Esophagus squamous epithelium (tissue), 5 donors: ENCODE data around the gene BCAT1. TPM values are rescaled to one million over a fixed set of nuclear protein-coding genes. Genes with fewer than 3 reads are reported as not detected.

Experiments used
- DNase-seq: peaks from one replicate; lab custom pipeline; 2025; lab: John Stamatoyannopoulos, UW
- H3K27ac ChIP-seq, 4 donors: fragments of 200-600 bp; sonication (generic); one replicate each; pipeline ENCODE4 v1.5.1; 2016 to 2019; ENCODE audit warnings: mild to moderate bottlenecking in 1 of 4
- H3K27me3 ChIP-seq, 4 donors: fragments of 200-600 bp; sonication (generic); 1 replicate in 3 of 4; 2 replicates in 1 of 4; pipeline versions ENCODE4 v1.5.1 to v1.6.0; 2017 to 2021; ENCODE audit warnings: antibody characterized with exemption in 1 of 4
- H3K36me3 ChIP-seq, 3 donors: fragments of 200-600 bp; sonication (generic); one replicate each; pipeline ENCODE4 v1.5.1; 2016 to 2019
- H3K4me1 ChIP-seq, 3 donors: fragments of 200-600 bp; sonication (generic); one replicate each; pipeline ENCODE4 v1.5.1; 2017 to 2019
- H3K4me3 ChIP-seq, 4 donors: fragments of 200-600 bp; sonication (generic); 1 replicate in 3 of 4; 2 replicates in 1 of 4; pipeline ENCODE4 v1.5.1; 2016 to 2019; ENCODE audit warnings: mild to moderate bottlenecking in 2 of 4, moderate library complexity in 1 of 4
- H3K9me3 ChIP-seq, 3 donors: fragments of 200-600 bp; sonication (generic); one replicate each; pipeline ENCODE4 v1.5.1; 2016 to 2019
- CTCF ChIP-seq, 6 experiments: fragments of 450-650 bp in 4 of 6; fragments of 200-600 bp in 2 of 6; sonication (generic) in 2 of 6; IDR thresholded peaks; one replicate each; pipeline ENCODE4 v1.5.1; 2016 to 2019; ENCODE audit warnings: antibody characterized with exemption in 6 of 6, mild to moderate bottlenecking in 4 of 6, moderate library complexity in 4 of 6
- POLR2A ChIP-seq, 4 donors: fragments of 450-650 bp; IDR thresholded peaks; one replicate each; pipeline ENCODE4 v1.6.1; 2017; ENCODE audit warnings: antibody characterized with exemption in 4 of 4, mild to moderate bottlenecking in 4 of 4, moderate library complexity in 3 of 4
- WGBS, 2 donors: methylation state at CpG; one replicate each; pipeline ENCODE4 v1.1.5; 2018; 5-methylcytosine and 5-hydroxymethylcytosine counted together
- intact Hi-C: fragments of 100-400 bp; cut with DNase I; formaldehyde crosslinking; loops from one replicate; pipeline ENCODE4 v1.15.0; 2022
- total RNA-seq, 4 donors: library from RNA; depleted of rRNA; stranded (reverse); fragments of >200 nt; gene quantifications; one replicate each; pipeline ENCODE4 v1.1.0, GENCODE V29; 2016
- donor health status: DM: yes; HTN: yes; CAD: no.

Gene BCAT1
- total RNA-seq, 4 donors from 2014 or later: 0.87 to 28.3 (median 9.6) TPM

GRCh38 chr12:24760606-24761378 lies 188.1 kb downstream of the BCAT1 start:
- Histone ChIP-seq H3K27ac (no peak overlapping the region), H3K36me3 (no peaks in the 10 kb centered on the region), H3K9me3 (no peaks in the 10 kb centered on the region), H3K4me1 (peaks cover 0 to 3% (median 0%) of the 10 kb centered on the region in 3 donors), H3K27me3 (no peaks in the 10 kb centered on the region), H3K4me3 (no peak overlapping the region)
- TF ChIP-seq CTCF (IDR thresholded peaks at IDR 0.05): no peak
- intact Hi-C loops: no loop called here
- WGBS, 2 donors: 75% methylated on average over 5 of the region's 5 CpGs
- DNase-seq: no peak

GRCh38 chr12:24760162-24760561 lies 188.7 kb downstream of the BCAT1 start:
- no peaks in the 10 kb centered on the region for H3K9me3 ChIP-seq
- TF ChIP-seq POLR2A (IDR thresholded peaks at IDR 0.05) (no peak), CTCF (IDR thresholded peaks at IDR 0.05) (no peak)
- H3K27me3 ChIP-seq: no peaks in the 10 kb centered on the region
- no peak overlapping the region for H3K4me3 ChIP-seq
- intact Hi-C loops: no loop called here
- no peak for DNase-seq
- H3K36me3 ChIP-seq: no peaks in the 10 kb centered on the region
- no peak overlapping the region for H3K27ac ChIP-seq
- WGBS, 2 donors: 77 to 93% methylated on average over 1 of the region's 1 CpG
- H3K4me1 ChIP-seq: peaks cover 0 to 9% (median 0%) of the 10 kb centered on the region in 3 donors

Other genes with a start within 250 kb of the BCAT1 start
- gene DNAI7, start 246.1 kb upstream of the BCAT1 start, total RNA-seq: not detected
- 10 to 100 TPM; 18.3 to 26.7 (median 25.3) TPM for gene ETFRF1, start 246.1 kb upstream of the BCAT1 start, total RNA-seq